Lung (tissue), 12 donors: ENCODE data around the gene TIMP1. TPM values are rescaled to one million over a fixed set of nuclear protein-coding genes. Genes with fewer than 3 reads are reported as not detected.
A peak's percentile ranks its signal among the peaks of the same experiment; 100 is the strongest.

ENCODE experiments used
- ATAC-seq: fragments of 200-7000 bp; cut with Tn5 transposase; one replicate; pipeline ENCODE4 v1.9.1; 2020; ENCODE audit warnings: moderate number of reproducible peaks; ENCODE audit not compliant: insufficient read depth, low FRiP score
- DNase-seq, 3 donors: peaks; one replicate each; pipeline ENCODE4 v3.0.0-alpha.2; 2013 to 2017
- H3K27ac ChIP-seq, 2 donors: one replicate each; pipeline ENCODE4 v1.5.1; 2013; ENCODE audit warnings: mild to moderate bottlenecking in 2 of 2, moderate library complexity in 2 of 2, control low read depth in 1 of 2, inconsistent platforms in 1 of 2, low read depth in 1 of 2, low read length in 1 of 2
- H3K27me3 ChIP-seq, 3 donors: one replicate each; pipeline ENCODE4 v1.5.1; 2013; ENCODE audit warnings: low read length in 2 of 3; ENCODE audit not compliant: control insufficient read depth in 3 of 3, insufficient read depth in 3 of 3
- H3K36me3 ChIP-seq, 4 donors: one replicate each; pipeline ENCODE4 v1.5.1; 2013; ENCODE audit warnings: low read length in 4 of 4, mild to moderate bottlenecking in 1 of 4, moderate library complexity in 1 of 4; ENCODE audit not compliant: control insufficient read depth in 4 of 4, insufficient read depth in 4 of 4
- H3K4me1 ChIP-seq, 5 donors: one replicate each; pipeline ENCODE4 v1.5.1; 2013; ENCODE audit warnings: low read length in 5 of 5, mild to moderate bottlenecking in 2 of 5, moderate library complexity in 1 of 5; ENCODE audit not compliant: control insufficient read depth in 5 of 5, insufficient read depth in 5 of 5
- H3K4me3 ChIP-seq: one replicate; pipeline ENCODE4 v1.5.1; 2013; ENCODE audit warnings: mild to moderate bottlenecking, control low read depth, moderate library complexity
- H3K9ac ChIP-seq, 2 donors: one replicate each; pipeline ENCODE4 v1.5.1; 2013; ENCODE audit warnings: low read length in 2 of 2, control low read depth in 1 of 2; ENCODE audit not compliant: insufficient read depth in 1 of 2
- H3K9me3 ChIP-seq, 4 donors: one replicate each; pipeline ENCODE4 v1.5.1; 2013; ENCODE audit warnings: low read length in 3 of 4, mild to moderate bottlenecking in 1 of 4, moderate library complexity in 1 of 4; ENCODE audit not compliant: control insufficient read depth in 4 of 4, insufficient read depth in 3 of 4
- CTCF ChIP-seq: IDR thresholded peaks from 2 replicates; pipeline ENCODE4 v1.5.1; 2012; ENCODE audit warnings: mild to moderate bottlenecking; ENCODE audit errors: control extremely low read depth, extremely low read depth
- WGBS, 2 donors: extraction: QIAGEN DNeasy Blood & Tissue Kit; methylation state at CpG; one replicate each; pipeline ENCODE4 v1.1.7; 2013; 5-methylcytosine and 5-hydroxymethylcytosine counted together
- polyA plus RNA-seq, 2 donors: library from polyadenylated mRNA; stranded (reverse); fragments of 200-250 nt; gene quantifications; one replicate each; pipeline ENCODE4 v1.2.1, GENCODE V29; 2013
- total RNA-seq, 2 donors: library from RNA; depleted of rRNA in 1 of 2; stranded (reverse); fragments of >200 nt in 1 of 2; gene quantifications; one replicate each; pipeline ENCODE4 v1.2.1, GENCODE V29; 2014 to 2021
- donor health status: control.
- donor health status: control.
- donor health status: Bipolar disorder and iron deficiency.
- donor health status: healthy.
- donor health status: DM: yes; HTN: yes; CAD: no.

TIMP1 gene
- total and polyA plus RNA-seq, 4 donors, result 65.3 to 2,202 (median 1,641) TPM

DNA sequence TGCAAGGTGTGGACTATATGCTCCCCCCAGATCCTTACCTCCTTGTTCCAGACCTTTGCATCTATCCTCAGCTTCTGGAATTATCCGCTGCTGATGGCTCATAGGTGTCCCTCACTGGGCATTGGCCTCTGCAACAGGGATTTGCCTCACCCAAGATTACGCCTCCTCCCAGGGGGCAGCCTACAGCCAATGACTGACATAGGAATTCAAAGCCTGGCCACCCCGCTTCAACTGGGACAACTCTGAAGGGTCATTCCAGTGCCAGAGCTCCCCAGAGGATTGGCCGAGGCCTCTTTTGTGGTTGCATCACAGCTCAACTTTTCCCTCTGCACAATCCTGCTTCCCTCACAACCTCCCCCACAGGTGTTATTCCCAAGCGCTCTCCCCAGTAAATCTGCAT lies 32.4 kb downstream of the TIMP1 start:
- peaks cover 0 to 4% (median 3%) of the 10 kb centered on the region in 3 donors for H3K27me3 ChIP-seq
- 74 to 83% methylated on average over 5 of the region's 5 CpGs for WGBS, 2 donors
- TF ChIP-seq CTCF, result no peak

DNA sequence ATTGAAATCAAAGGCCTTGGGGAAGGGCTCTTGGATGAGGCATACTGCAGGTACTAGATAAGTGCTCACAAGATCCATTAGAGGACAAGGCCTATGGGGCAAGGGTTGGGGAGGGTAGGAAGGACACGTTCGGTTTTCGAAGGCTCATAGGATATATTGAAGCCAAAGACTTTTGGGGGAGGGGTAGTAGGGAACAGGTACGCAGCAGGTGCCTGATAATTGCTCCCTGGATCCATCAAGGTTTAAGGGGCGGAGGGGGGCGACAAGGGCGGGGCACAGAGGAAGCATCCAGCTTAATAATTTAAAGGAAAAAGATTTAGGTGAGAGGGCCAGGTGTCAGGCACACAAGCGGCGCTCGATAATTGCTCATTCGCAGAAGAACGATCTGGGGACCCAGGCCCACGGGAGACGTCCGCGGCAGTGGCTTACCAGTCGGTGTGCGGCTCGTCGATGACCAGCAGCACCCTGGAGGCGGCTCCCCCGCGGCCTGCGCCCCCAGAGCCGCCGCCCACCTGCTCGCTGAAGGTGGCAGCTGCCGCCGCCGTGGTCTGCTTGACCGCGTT lies 36.8 kb downstream of the TIMP1 start:
- no peaks in the 10 kb centered on the region for H3K36me3 ChIP-seq
- peaks cover 0 to 6% (median 0%) of the 10 kb centered on the region in 4 donors for H3K9me3 ChIP-seq
- H3K9ac ChIP-seq, result no peak overlapping the region
- ATAC-seq (no peak), DNase-seq (no peak)
- no peak overlapping the region for H3K27ac ChIP-seq
- TF ChIP-seq CTCF, result no peak
- peaks cover 0 to 4% (median 0%) of the 10 kb centered on the region in 5 donors for H3K4me1 ChIP-seq
- H3K27me3 ChIP-seq, result peaks cover 3 to 7% (median 3%) of the 10 kb centered on the region in 3 donors
- no peak overlapping the region for H3K4me3 ChIP-seq
- 41 to 54% methylated on average over 28 to 32 of the region's 32 CpGs for WGBS, 2 donors

More for the DNA sequence above, 32.4 kb downstream of the TIMP1 start:
- Histone ChIP-seq H3K36me3 (no peaks in the 10 kb centered on the region), H3K4me1 (no peaks in the 10 kb centered on the region), H3K27ac (no peak overlapping the region), H3K9me3 (peaks cover 0 to 8% (median 2%) of the 10 kb centered on the region in 4 donors), H3K9ac (no peak overlapping the region), H3K4me3 (no peak overlapping the region)
- ATAC-seq (no peak), DNase-seq (no peak)

- peaks cover 0 to 4% (median 0%) of the 10 kb centered on the region in 5 donors for H3K4me1 ChIP-seq
- no peaks in the 10 kb centered on the region for H3K36me3 ChIP-seq
- peak; percentile 78 for ATAC-seq
- TF ChIP-seq CTCF, result peak; percentile 1
- no peak within 1 kb of the TSS for H3K27ac ChIP-seq
- no peak within 1 kb of the TSS for H3K9ac ChIP-seq
- H3K9me3 ChIP-seq, result peaks cover 0 to 3% (median 0%) of the 10 kb centered on the region in 4 donors
- no peak within 1 kb of the TSS for H3K4me3 ChIP-seq
- H3K27me3 ChIP-seq, result peaks cover under 1 to 7% (median 3%) of the 10 kb centered on the region in 3 donors
- 8 to 42% methylated on average over 8 to 88 of the region's 88 CpGs for WGBS, 2 donors
- DNase-seq, result peak; percentile 82 to 91 (median 85)
Observed at GRCh38 chrX:47619486-47620302, 37.5 kb downstream of the TIMP1 start, which contains the start of gene SYN1. SYN1 (minus strand) TSS chrX:47619857; CDS start chrX:47619728, 129 bp downstream.
